PC-3 (cell line): ENCODE results near the gene ATN1. TPM values are rescaled to one million over a fixed set of nuclear protein-coding genes. Genes with fewer than 3 reads are reported as not detected.

Experiments
- ATAC-seq: fragments of 200-7000 bp; cut with Tn5 transposase; 2 replicates; pipeline ENCODE4 v1.9.1; 2020; ENCODE audit warnings: mild to moderate bottlenecking, moderate library complexity
- BruUV-seq: library from RNA; stranded (reverse); fragments of 400-500 nt; replicated peaks from 2 replicates; lab custom pipeline; 2021; lab: Mats Ljungman, UMichigan
- CTCF ChIA-PET: fragments of 300-600 bp; sonication (Branson Sonifier 250); formaldehyde crosslinking; loops from one replicate; lab custom pipeline; 2022; ENCODE audit warnings: antibody characterized with exemption; lab: Charles Lee
- POLR2A ChIA-PET: fragments of 300-600 bp; sonication (Branson Sonifier 250); formaldehyde crosslinking; loops from one replicate; lab custom pipeline; 2022; ENCODE audit warnings: antibody characterized with exemption; ENCODE audit not compliant: unreplicated experiment; lab: Charles Lee
- DNase-seq: peaks from one replicate; pipeline ENCODE4 v3.0.0-alpha.2; 2015
- H2AFZ ChIP-seq: fragments of 300-600 bp; sonication (generic); 2 replicates; pipeline ENCODE4 v1.6.0; 2016; ENCODE audit warnings: antibody characterized with exemption, low read length
- H3F3A ChIP-seq: fragments of 300-600 bp; sonication (generic); one replicate; pipeline ENCODE4 v1.6.0; 2017; ENCODE audit warnings: antibody characterized with exemption, low read length, control low read depth, mild to moderate bottlenecking; ENCODE audit not compliant: unreplicated experiment
- H3K27ac ChIP-seq: fragments of 300-600 bp; sonication (generic); 2 replicates; pipeline ENCODE4 v1.5.1; 2016; ENCODE audit warnings: mild to moderate bottlenecking, low read length
- H3K27me3 ChIP-seq: fragments of 300-600 bp; sonication (generic); 2 replicates; pipeline ENCODE4 v1.6.1; 2016; ENCODE audit warnings: low read length, mixed read lengths
- H3K36me3 ChIP-seq: fragments of 300-600 bp; sonication (generic); 2 replicates; pipeline ENCODE4 v1.6.1; 2016; ENCODE audit warnings: low read depth, mixed run types, low read length, mixed read lengths
- H3K4me1 ChIP-seq: fragments of 300-600 bp; sonication (generic); 2 replicates; pipeline ENCODE4 v1.5.1; 2016; ENCODE audit warnings: low read length; ENCODE audit not compliant: insufficient read depth
- H3K4me2 ChIP-seq: fragments of 300-600 bp; sonication (generic); 2 replicates; pipeline ENCODE4 v1.6.0; 2016; ENCODE audit warnings: low read length
- H3K4me3 ChIP-seq: fragments of 300-600 bp; sonication (generic); 2 replicates; pipeline ENCODE4 v1.5.1; 2016; ENCODE audit warnings: mild to moderate bottlenecking, low read length, mixed read lengths
- H3K79me2 ChIP-seq: fragments of 300-600 bp; sonication (generic); 2 replicates; pipeline ENCODE4 v1.6.1; 2017; ENCODE audit warnings: low read length, mixed read lengths
- H3K9ac ChIP-seq: fragments of 300-600 bp; sonication (generic); 2 replicates; pipeline ENCODE4 v1.6.0; 2016; ENCODE audit warnings: mild to moderate bottlenecking, low read length
- H3K9me2 ChIP-seq: fragments of 300-600 bp; sonication (generic); replicated peaks from 2 replicates; pipeline ENCODE4 v1.6.1; 2016; ENCODE audit warnings: mixed run types, low read length, mixed read lengths
- H3K9me3 ChIP-seq: fragments of 300-600 bp; sonication (generic); 2 replicates; pipeline ENCODE4 v1.6.1; 2016; ENCODE audit warnings: low read length, mixed read lengths
- H4K20me1 ChIP-seq: fragments of 300-600 bp; sonication (generic); 2 replicates; pipeline ENCODE4 v1.6.1; 2016; ENCODE audit warnings: low read length, mixed read lengths
- CTCF ChIP-seq: fragments of 300-600 bp; sonication (generic); conservative IDR thresholded peaks from 2 replicates; pipeline ENCODE4 v1.5.1; 2017; ENCODE audit warnings: antibody characterized with exemption, low read depth, mild to moderate bottlenecking, low read length
- EZH2 ChIP-seq: fragments of 300-600 bp; sonication (generic); IDR thresholded peaks from one replicate; pipeline ENCODE4 v1.6.1; 2017; ENCODE audit warnings: antibody characterized with exemption, mild to moderate bottlenecking, low read length; ENCODE audit not compliant: unreplicated experiment
- EZH2phosphoT487 ChIP-seq: fragments of 300-600 bp; sonication (generic); IDR thresholded peaks from 2 replicates; pipeline ENCODE4 v1.6.1; 2018; ENCODE audit warnings: mild to moderate bottlenecking, antibody characterized with exemption, low read length, borderline replicate concordance
- intact Hi-C: fragments of 100-400 bp; cut with micrococcal nuclease; formaldehyde crosslinking; loops from 2 replicates; pipeline ENCODE4 v1.9.0; 2023
- total RNA-seq: library from RNA; depleted of rRNA; stranded (reverse); fragments of >200 nt; gene quantifications from 2 replicates; pipeline ENCODE4 v1.2.3, GENCODE V29; 2014

Gene ATN1
- total RNA-seq, 1 experiment from 2014 or later, result 11.6 TPM

DNA sequence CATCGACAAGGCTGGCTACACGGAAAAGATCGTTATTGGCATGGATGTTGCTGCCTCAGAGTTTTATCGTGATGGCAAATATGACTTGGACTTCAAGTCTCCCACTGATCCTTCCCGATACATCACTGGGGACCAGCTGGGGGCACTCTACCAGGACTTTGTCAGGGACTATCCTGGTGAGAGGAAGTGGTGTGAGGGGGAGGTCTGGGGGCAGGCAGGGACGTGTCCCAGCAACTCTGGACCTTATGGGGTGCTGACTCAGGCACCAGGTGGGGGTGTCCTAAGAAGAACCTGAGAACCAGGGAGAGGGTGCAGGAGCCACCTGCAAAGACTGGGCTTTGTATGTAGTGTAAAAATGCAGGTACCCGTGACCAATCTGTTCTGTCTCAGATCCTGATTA, 8.2 kb upstream of the ATN1 start:
- Histone ChIP-seq H3K27ac (no peak overlapping the region), H3F3A (no peaks in the 10 kb centered on the region), H3K9me3 (no peaks in the 10 kb centered on the region), H4K20me1 (no peaks in the 10 kb centered on the region), H3K9me2 (no peaks in the 10 kb centered on the region), H3K4me2 (no peak overlapping the region), H3K27me3 (no peaks in the 10 kb centered on the region), H3K4me1 (peaks cover 7% of the 10 kb centered on the region), H3K79me2 (peaks cover 14% of the 10 kb centered on the region), H3K36me3 (no peaks in the 10 kb centered on the region), H3K4me3 (no peak overlapping the region), H3K9ac (no peak overlapping the region), H2AFZ (no peak overlapping the region)
- TF ChIP-seq EZH2phosphoT487 (no peak), EZH2 (no peak), CTCF (0 out of 2 replicates have a peak, but pooled peaks have one; percentile 20)
- POLR2A ChIA-PET, result no interaction called here
- intact Hi-C loops, result no loop called here
- DNase-seq, result no peak
- BruUV-seq, result no TSS peak
- CTCF ChIA-PET, result no interaction called here
- ATAC-seq, result no peak

GRCh38 chr12:6921539-6921938, 6.2 kb upstream of the ATN1 start:
- Histone ChIP-seq H3K9me3 (no peaks in the 10 kb centered on the region), H3F3A (no peaks in the 10 kb centered on the region), H3K79me2 (no peaks in the 10 kb centered on the region), H3K9me2 (no peaks in the 10 kb centered on the region), H3K4me2 (no peak overlapping the region), H3K4me3 (no peak overlapping the region), H3K9ac (no peak overlapping the region), H3K27ac (no peak overlapping the region), H3K27me3 (no peaks in the 10 kb centered on the region), H3K4me1 (peaks cover 22% of the 10 kb centered on the region), H3K36me3 (no peaks in the 10 kb centered on the region), H2AFZ (no peak overlapping the region), H4K20me1 (no peaks in the 10 kb centered on the region)
- intact Hi-C loops, result no loop called here
- ATAC-seq, result no peak
- TF ChIP-seq EZH2phosphoT487 (no peak), CTCF (no peak), EZH2 (no peak)
- DNase-seq, result no peak
- ChIA-PET CTCF (no interaction called here), POLR2A (no interaction called here)
- BruUV-seq, result no TSS peak
